Spinal cord (tissue), 10 donors: ENCODE results near the gene ALLC. TPM values are rescaled to one million over a fixed set of nuclear protein-coding genes. Genes with fewer than 3 reads are reported as not detected.

Source experiments
- DNase-seq, 6 donors: peaks; one replicate each; pipeline versions ENCODE4 v3.0.0 to v3.0.0-alpha.2; 2013 to 2015; ENCODE audit warnings: low spot score in 6 of 6, low read depth in 4 of 6
- H3K27ac ChIP-seq: one replicate; pipeline ENCODE4 v1.5.1; 2013; ENCODE audit warnings: low read depth, low read length, control low read depth
- H3K27me3 ChIP-seq: one replicate; pipeline ENCODE4 v1.6.1; 2013; ENCODE audit warnings: low read length; ENCODE audit not compliant: control insufficient read depth, insufficient read depth
- H3K36me3 ChIP-seq: one replicate; pipeline ENCODE4 v1.6.1; 2013; ENCODE audit warnings: low read length; ENCODE audit not compliant: control insufficient read depth, insufficient read depth
- H3K4me1 ChIP-seq: one replicate; pipeline ENCODE4 v1.6.1; 2013; ENCODE audit warnings: low read length; ENCODE audit not compliant: control insufficient read depth, insufficient read depth
- H3K4me3 ChIP-seq: one replicate; pipeline ENCODE4 v1.5.1; 2013; ENCODE audit warnings: low read depth, low read length, control low read depth
- H3K9me3 ChIP-seq: one replicate; pipeline ENCODE4 v1.6.1; 2013; ENCODE audit warnings: low read length; ENCODE audit not compliant: control insufficient read depth, insufficient read depth
- WGBS: methylation state at CpG from one replicate; pipeline ENCODE4 v1.1.5; 2013; ENCODE audit warnings: missing lambda C conversion rate; ENCODE audit not compliant: insufficient coverage; 5-methylcytosine and 5-hydroxymethylcytosine counted together
- polyA plus RNA-seq, 2 donors: library from polyadenylated mRNA; unstranded; fragments of 120-200 nt; gene quantifications; one replicate each; pipeline ENCODE4 v1.2.1, GENCODE V29; 2013; ENCODE audit not compliant: insufficient read length in 2 of 2
- total RNA-seq, 2 donors: library from RNA; depleted of rRNA in 1 of 2; stranded (reverse); fragments of 120-200 nt in 1 of 2; fragments of >200 nt in 1 of 2; gene quantifications; one replicate each; pipeline versions ENCODE4 v1.2.3 to v1.2.4, GENCODE V29; 2013 to 2014
- donor health status: healthy.

Gene ALLC
- total and polyA plus RNA-seq, 4 donors = 0.71 to 8.2 (median 1.6) TPM

GRCh38 chr2:3639015-3639630, 18.9 kb upstream of the ALLC start:
- H3K4me1 ChIP-seq = no peaks in the 10 kb centered on the region
- H3K27ac ChIP-seq = no peak overlapping the region
- no peak overlapping the region for H3K4me3 ChIP-seq
- H3K9me3 ChIP-seq = no peaks in the 10 kb centered on the region
- H3K36me3 ChIP-seq = peaks cover 2% of the 10 kb centered on the region
- 84% methylated on average over 6 of the region's 10 CpGs for WGBS
- no peak for DNase-seq
- no peaks in the 10 kb centered on the region for H3K27me3 ChIP-seq

DNA sequence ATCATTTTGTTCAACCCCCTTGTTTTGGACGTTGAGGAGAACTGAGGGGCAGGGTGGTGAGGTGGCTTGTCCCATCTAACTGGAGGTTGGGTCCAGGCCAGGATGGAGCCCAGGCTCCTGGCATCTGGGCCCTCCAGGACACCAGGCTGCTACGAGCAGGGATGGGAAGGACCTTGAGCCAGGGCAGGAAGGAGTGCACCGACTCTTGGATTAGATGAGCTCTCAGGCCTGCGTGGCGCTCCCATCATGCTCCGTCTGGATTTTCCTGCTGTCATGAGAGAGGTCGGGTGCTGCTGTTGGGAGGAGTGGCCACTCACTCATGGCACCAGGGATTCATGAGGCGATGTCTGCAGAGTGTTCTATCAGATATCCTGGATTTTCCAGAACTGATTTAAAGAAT, 18.3 kb upstream of the ALLC start:
- WGBS = 87% methylated on average over 8 of the region's 8 CpGs
- H3K27me3 ChIP-seq = no peaks in the 10 kb centered on the region
- no peaks in the 10 kb centered on the region for H3K4me1 ChIP-seq
- no peak overlapping the region for H3K4me3 ChIP-seq
- H3K36me3 ChIP-seq = peaks cover 2% of the 10 kb centered on the region
- H3K27ac ChIP-seq = no peak overlapping the region
- no peaks in the 10 kb centered on the region for H3K9me3 ChIP-seq
- no peak for DNase-seq

DNA sequence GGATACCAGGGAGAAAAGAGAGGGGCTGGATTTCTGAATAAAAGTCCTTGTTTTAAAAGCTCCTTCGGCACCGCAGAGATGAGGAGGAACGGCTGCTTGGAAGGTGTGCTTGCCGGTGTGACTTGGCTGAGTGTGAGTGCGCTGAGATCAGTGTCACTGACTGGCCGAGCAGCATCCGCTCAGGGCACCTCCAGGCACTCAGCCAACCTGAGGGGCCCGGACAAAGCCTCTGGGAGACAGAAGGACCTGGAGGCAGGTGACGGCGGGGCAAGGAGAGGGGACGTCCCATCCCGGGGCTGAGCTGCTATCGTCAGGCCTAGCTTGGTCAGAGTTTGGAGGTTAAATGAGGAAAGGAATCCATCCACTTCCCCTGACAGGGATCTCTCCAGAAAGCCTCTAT, 16.8 kb upstream of the ALLC start:
- peaks cover 2% of the 10 kb centered on the region for H3K36me3 ChIP-seq
- H3K27me3 ChIP-seq = no peaks in the 10 kb centered on the region
- H3K4me3 ChIP-seq = no peak overlapping the region
- WGBS = 90% methylated on average over 8 of the region's 13 CpGs
- no peaks in the 10 kb centered on the region for H3K9me3 ChIP-seq
- DNase-seq = no peak
- no peaks in the 10 kb centered on the region for H3K4me1 ChIP-seq
- no peak overlapping the region for H3K27ac ChIP-seq

- Histone ChIP-seq H3K4me1 (no peaks in the 10 kb centered on the region), H3K36me3 (peaks cover 2% of the 10 kb centered on the region), H3K9me3 (no peaks in the 10 kb centered on the region), H3K27me3 (no peaks in the 10 kb centered on the region), H3K27ac (no peak overlapping the region), H3K4me3 (no peak overlapping the region)
- no peak for DNase-seq
- 89% methylated on average over 26 of the region's 26 CpGs for WGBS
Measured at GRCh38 chr2:3641841-3642421, 16.1 kb upstream of the ALLC start.

DNA sequence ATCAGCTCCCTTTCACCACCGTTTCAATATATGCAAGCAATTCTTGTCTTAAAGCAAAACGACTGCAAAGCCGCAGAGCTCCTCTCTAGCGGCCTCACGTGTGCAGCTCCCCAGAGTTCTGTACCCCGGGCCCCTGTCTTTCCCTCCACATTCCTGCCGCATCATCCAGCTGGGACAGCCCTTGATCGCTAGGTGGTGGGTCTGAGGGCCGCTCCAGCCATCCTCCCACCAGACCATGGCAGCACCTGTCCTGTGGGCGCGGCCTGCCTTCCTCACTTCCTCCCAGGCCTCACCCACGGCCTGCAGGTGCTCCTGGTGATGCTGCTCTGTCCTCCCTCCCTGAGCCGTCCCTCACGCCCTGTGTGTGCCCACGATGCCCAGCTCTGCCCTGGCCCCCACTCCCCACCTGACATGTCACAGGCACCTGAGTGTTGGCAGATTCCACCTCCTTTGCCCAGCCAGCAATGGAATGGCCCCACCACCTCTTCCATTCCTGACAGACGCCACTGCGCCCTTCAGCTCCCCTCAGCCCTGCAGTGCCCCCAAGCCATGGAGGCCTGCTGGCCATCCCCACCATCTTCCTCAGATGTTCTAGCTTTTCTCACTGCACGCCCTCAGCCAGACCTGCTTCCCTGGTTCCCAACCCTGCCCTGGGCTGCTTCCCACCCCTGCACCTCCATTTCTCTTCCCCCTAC, 15.3 kb upstream of the ALLC start:
- WGBS = 84% methylated on average over 18 of the region's 18 CpGs
- Histone ChIP-seq H3K4me1 (no peaks in the 10 kb centered on the region), H3K9me3 (no peaks in the 10 kb centered on the region), H3K4me3 (no peak overlapping the region), H3K36me3 (peaks cover 2% of the 10 kb centered on the region), H3K27ac (no peak overlapping the region), H3K27me3 (no peaks in the 10 kb centered on the region)
- no peak for DNase-seq

DNA sequence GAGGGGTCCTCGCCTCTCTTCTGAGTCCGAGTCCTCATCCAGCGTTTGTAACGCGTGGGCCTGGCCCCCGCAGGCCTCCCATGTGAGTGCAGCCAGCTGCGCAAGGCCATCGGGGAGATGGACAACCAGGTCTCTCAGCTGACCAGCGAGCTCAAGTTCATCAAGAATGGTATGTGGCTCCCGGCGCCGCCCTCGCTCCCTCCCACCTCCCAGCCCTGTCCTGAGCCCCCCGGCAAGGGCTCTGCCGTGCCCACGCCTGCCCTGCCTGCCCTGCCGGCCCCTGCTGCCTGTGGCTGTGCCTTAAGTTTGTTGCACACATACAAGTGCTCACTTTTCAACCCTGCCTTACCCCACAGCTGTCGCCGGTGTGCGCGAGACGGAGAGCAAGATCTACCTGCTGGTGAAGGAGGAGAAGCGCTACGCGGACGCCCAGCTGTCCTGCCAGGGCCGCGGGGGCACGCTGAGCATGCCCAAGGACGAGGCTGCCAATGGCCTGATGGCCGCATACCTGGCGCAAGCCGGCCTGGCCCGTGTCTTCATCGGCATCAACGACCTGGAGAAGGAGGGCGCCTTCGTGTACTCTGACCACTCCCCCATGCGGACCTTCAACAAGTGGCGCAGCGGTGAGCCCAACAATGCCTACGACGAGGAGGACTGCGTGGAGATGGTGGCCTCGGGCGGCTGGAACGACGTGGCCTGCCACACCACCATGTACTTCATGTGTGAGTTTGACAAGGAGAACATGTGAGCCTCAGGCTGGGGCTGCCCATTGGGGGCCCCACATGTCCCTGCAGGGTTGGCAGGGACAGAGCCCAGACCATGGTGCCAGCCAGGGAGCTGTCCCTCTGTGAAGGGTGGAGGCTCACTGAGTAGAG, 14.4 kb upstream of the ALLC start:
- Histone ChIP-seq H3K4me1 (peaks cover 3% of the 10 kb centered on the region), H3K27me3 (no peaks in the 10 kb centered on the region), H3K27ac (no peak overlapping the region), H3K36me3 (peaks cover 4% of the 10 kb centered on the region), H3K9me3 (no peaks in the 10 kb centered on the region), H3K4me3 (no peak overlapping the region)
- DNase-seq = no peak
- WGBS = 92% methylated on average over 43 of the region's 48 CpGs

DNA sequence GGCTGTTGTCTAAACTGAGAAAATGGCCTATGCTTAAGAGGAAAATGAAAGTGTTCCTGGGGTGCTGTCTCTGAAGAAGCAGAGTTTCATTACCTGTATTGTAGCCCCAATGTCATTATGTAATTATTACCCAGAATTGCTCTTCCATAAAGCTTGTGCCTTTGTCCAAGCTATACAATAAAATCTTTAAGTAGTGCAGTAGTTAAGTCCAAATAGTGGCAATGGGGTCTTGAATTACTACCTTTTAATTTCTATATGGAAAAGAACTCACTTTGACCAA, 13.8 kb upstream of the ALLC start:
- DNase-seq = no peak
- Histone ChIP-seq H3K27ac (no peak overlapping the region), H3K27me3 (no peaks in the 10 kb centered on the region), H3K36me3 (peaks cover 4% of the 10 kb centered on the region), H3K4me3 (no peak overlapping the region), H3K4me1 (peaks cover 3% of the 10 kb centered on the region), H3K9me3 (no peaks in the 10 kb centered on the region)

- no peak overlapping the region for H3K4me3 ChIP-seq
- DNase-seq = no peak
- WGBS = 89% methylated on average over 13 of the region's 15 CpGs
Measured at GRCh38 chr2:3644891-3645605, 13.0 kb upstream of the ALLC start.

DNA sequence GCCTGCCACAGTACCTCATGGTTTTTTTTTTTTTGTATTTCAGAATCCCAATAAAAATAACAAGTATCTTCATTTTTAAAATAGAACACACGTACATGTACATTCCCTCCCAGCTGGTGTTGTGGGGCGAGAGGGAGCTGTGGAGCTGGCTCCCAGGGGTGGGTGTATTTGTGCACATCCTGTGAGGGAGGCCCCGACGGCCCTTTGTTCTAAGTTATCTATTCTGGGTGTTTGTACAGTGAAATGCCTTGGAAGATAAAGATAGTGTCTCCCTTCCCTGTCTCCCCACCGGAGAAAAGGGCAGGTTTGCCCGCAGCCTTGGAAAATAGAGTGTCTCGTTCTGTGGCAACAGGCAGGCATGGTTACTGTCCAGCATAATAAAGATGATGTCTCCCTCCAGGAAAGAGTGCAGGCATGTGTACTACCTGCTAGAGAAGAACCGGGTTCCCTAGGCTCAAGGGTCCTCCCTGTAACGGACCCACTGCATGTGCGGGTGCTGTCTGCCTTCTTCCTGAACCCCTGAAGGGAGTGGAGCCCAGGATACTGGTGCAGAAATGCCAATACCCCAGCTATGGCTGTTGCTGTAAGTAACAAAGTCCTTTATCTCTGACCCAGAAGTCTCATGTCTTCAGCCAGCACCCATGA, 12.1 kb upstream of the ALLC start:
- no peak overlapping the region for H3K4me3 ChIP-seq
- WGBS = 90% methylated on average over 7 of the region's 10 CpGs
- H3K27me3 ChIP-seq = no peaks in the 10 kb centered on the region
- no peaks in the 10 kb centered on the region for H3K9me3 ChIP-seq
- peaks cover 4% of the 10 kb centered on the region for H3K36me3 ChIP-seq
- no peak for DNase-seq
- peaks cover 18% of the 10 kb centered on the region for H3K4me1 ChIP-seq
- H3K27ac ChIP-seq = no peak overlapping the region

More at GRCh38 chr2:3644891-3645605, 13.0 kb upstream of the ALLC start:
- peaks cover 10% of the 10 kb centered on the region for H3K4me1 ChIP-seq
- no peaks in the 10 kb centered on the region for H3K27me3 ChIP-seq
- H3K27ac ChIP-seq = no peak overlapping the region
- H3K36me3 ChIP-seq = peaks cover 4% of the 10 kb centered on the region
- no peaks in the 10 kb centered on the region for H3K9me3 ChIP-seq
